Mucosa of descending colon (tissue), 3 donors: Measurements from ENCODE around the gene PROP1. TPM values are rescaled to one million over a fixed set of nuclear protein-coding genes. Genes with fewer than 3 reads are reported as not detected.

ENCODE experiments used
- ATAC-seq: fragments of 200-7000 bp; cut with Tn5 transposase; one replicate; pipeline ENCODE4 v1.9.1; 2020; ENCODE audit warnings: mild to moderate bottlenecking, moderate library complexity
- DNase-seq, 3 donors: peaks; one replicate each; pipeline ENCODE4 v3.0.0-alpha.2; 2020
- H3K36me3 ChIP-seq: fragments of 200-600 bp; one replicate; pipeline ENCODE4 v1.8.0; 2021; ENCODE audit warnings: low read depth, mild to moderate bottlenecking
- H3K4me1 ChIP-seq: fragments of 200-600 bp; one replicate; pipeline ENCODE4 v1.8.0; 2021; ENCODE audit warnings: low read depth, mild to moderate bottlenecking
- H3K4me3 ChIP-seq: fragments of 200-600 bp; one replicate; pipeline ENCODE4 v1.8.0; 2021; ENCODE audit warnings: mild to moderate bottlenecking
- H3K9me3 ChIP-seq: fragments of 200-600 bp; one replicate; pipeline ENCODE4 v1.8.0; 2021; ENCODE audit warnings: mild to moderate bottlenecking
- intact Hi-C, 2 donors: fragments of 100-400 bp; cut with DNase I in 1 of 2; cut with micrococcal nuclease in 1 of 2; formaldehyde crosslinking; loops; one replicate each; pipeline versions ENCODE4 v1.11.0 to v1.11.1; 2022; cut with DNase I, micrococcal nuclease
- total RNA-seq, 3 donors: library from RNA; stranded (reverse); fragmentation: NEBNext Ultra II Directional in 2 of 3; extraction: Animal tissue kit (Norgen Biotek cat#: 25700) in 2 of 3; gene quantifications; one replicate each; pipeline versions ENCODE4 v1.2.1 to v1.2.4, GENCODE V29; 2021 to 2023
- TF ChIP-seq, protein P1 (sequence below): fragments of 200-600 bp; IDR thresholded peaks from one replicate; pipeline ENCODE4 v1.8.0; 2022; ENCODE audit warnings: antibody characterized with exemption, mild to moderate bottlenecking
- donor health status: DM: no; HTN: no; CAD: no; lungs with moderate emphysema.
- donor health status: DM: no; HTN: no; CAD: no.
- donor health status: DM: no; HTN: yes; CAD: no.

The PROP1 gene
- total RNA-seq, 3 donors from 2014 or later: not detected

DNA sequence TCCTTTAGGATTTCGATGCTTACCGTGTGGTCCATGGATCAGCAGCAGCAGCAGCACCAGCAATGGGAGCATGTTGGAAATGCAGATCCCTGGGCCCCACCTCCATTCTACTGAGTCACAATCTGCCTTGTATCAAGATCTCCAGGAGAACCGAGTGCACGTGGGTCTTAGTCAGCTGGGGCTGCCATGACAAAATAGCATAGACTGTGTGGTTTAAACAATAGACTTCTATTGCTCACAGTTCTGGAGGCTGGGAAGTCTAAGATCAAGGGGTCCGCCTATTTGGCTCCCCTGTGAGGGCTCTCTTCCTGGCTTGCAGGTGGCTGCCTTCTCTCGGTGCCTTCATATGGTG, 1.3 kb upstream of the PROP1 start:
- intact Hi-C loops: no loop called here
- TF ChIP-seq, protein P1, sequence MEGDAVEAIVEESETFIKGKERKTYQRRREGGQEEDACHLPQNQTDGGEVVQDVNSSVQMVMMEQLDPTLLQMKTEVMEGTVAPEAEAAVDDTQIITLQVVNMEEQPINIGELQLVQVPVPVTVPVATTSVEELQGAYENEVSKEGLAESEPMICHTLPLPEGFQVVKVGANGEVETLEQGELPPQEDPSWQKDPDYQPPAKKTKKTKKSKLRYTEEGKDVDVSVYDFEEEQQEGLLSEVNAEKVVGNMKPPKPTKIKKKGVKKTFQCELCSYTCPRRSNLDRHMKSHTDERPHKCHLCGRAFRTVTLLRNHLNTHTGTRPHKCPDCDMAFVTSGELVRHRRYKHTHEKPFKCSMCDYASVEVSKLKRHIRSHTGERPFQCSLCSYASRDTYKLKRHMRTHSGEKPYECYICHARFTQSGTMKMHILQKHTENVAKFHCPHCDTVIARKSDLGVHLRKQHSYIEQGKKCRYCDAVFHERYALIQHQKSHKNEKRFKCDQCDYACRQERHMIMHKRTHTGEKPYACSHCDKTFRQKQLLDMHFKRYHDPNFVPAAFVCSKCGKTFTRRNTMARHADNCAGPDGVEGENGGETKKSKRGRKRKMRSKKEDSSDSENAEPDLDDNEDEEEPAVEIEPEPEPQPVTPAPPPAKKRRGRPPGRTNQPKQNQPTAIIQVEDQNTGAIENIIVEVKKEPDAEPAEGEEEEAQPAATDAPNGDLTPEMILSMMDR: no peak
- Histone ChIP-seq H3K36me3 (no peaks in the 10 kb centered on the region), H3K4me1 (no peaks in the 10 kb centered on the region), H3K9me3 (no peaks in the 10 kb centered on the region), H3K4me3 (no peak overlapping the region)
- DNase-seq (no peak), ATAC-seq (no peak)

DNA sequence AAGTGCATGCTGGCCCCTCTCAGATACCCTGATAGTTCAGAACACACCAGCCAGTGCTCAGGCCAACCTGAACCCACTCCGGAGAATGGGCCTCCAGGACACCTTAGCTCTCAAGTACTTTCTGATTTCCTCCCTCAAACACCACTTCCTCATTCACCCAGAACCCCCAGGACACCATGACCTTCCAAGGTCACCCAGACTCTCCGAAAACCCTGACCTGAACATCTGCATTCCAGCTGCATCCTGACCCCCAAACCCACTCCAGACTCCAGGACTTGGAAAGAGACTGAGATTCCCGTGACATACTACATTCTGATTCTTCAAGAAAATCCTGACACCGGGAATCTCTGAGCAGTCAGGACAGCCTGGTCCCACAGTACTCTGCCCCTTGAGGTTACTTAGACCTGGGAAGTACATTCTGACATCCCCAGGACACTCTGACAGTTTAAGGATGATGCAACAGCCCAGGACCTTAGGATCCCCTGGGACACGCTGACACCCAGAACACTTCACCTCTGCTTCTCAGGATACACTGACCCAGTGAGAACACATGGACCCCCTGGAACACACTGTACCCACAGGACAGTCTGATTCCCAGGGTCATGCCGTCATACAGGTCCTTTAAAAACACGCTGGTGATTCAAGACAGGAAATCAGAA, 747 bp upstream of the PROP1 start:
- no peak overlapping the region for H3K4me3 ChIP-seq
- H3K9me3 ChIP-seq: no peaks in the 10 kb centered on the region
- ATAC-seq: no peak
- H3K36me3 ChIP-seq: no peaks in the 10 kb centered on the region
- DNase-seq: no peak
- intact Hi-C loops: no loop called here
- no peaks in the 10 kb centered on the region for H3K4me1 ChIP-seq
- TF ChIP-seq, protein P1: no peak

GRCh38 chr5:177994561-177995190, 1.4 kb downstream of the PROP1 start:
- Histone ChIP-seq H3K4me1 (no peaks in the 10 kb centered on the region), H3K9me3 (no peaks in the 10 kb centered on the region), H3K4me3 (no peak overlapping the region), H3K36me3 (no peaks in the 10 kb centered on the region)
- TF ChIP-seq, protein P1: no peak
- DNase-seq (no peak), ATAC-seq (peak; percentile 14)
- intact Hi-C loops: no loop called here

GRCh38 chr5:177994063-177994462, 2.0 kb downstream of the PROP1 start:
- H3K4me3 ChIP-seq: no peak overlapping the region
- no peaks in the 10 kb centered on the region for H3K36me3 ChIP-seq
- H3K4me1 ChIP-seq: no peaks in the 10 kb centered on the region
- ATAC-seq (no peak), DNase-seq (no peak)
- intact Hi-C loops: no loop called here
- H3K9me3 ChIP-seq: no peaks in the 10 kb centered on the region
- TF ChIP-seq, protein P1: no peak

DNA sequence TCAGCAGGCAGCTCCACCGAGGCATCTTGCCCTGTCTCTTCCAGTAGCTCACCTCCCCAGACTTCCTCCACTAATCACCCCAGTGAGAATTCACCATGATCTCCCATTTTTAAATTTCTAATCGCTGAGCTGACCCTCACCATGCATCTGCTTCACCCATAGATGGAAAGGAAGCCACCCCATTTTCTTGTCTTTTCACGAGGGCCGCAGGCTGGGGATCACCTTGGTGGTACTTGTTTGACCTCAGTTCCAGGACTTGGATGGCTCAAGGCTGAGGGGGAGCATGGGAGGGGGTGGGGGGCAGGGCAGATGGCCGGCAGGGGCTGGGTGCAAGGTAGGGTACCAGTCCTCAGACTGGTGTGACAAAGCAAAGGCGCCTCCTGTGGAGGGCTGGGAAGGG, 3.6 kb downstream of the PROP1 start:
- no peak for ATAC-seq
- no peak overlapping the region for H3K4me3 ChIP-seq
- TF ChIP-seq, protein P1: no peak
- intact Hi-C loops: no loop called here
- H3K36me3 ChIP-seq: no peaks in the 10 kb centered on the region
- H3K9me3 ChIP-seq: no peaks in the 10 kb centered on the region
- H3K4me1 ChIP-seq: no peaks in the 10 kb centered on the region
- no peak for DNase-seq
